ENCODE results near the gene MAN2A2.

MAN2A2 gene

GRCh38 chr15:90948506-90948905 lies 45.4 kb downstream of the MAN2A2 start:
- H3K27ac ChIP-seq (ENCODE audit: low read length), result no peak overlapping the region
- no peak overlapping the region for H3K4me3 ChIP-seq (ENCODE audit: low read length in 2 of 2)
- H3K4me1 ChIP-seq (ENCODE audit: control insufficient read depth, insufficient read depth, low read length), result no peaks in the 10 kb centered on the region
- peaks cover 48 to 66% of the 10 kb centered on the region in 2 donors for H3K36me3 ChIP-seq (ENCODE audit: control insufficient read depth in 2 of 2, insufficient read depth in 2 of 2, low read length in 2 of 2)
- no peaks in the 10 kb centered on the region for H3K9me3 ChIP-seq (ENCODE audit: control insufficient read depth in 2 of 2, low read length in 2 of 2)
- no peaks in the 10 kb centered on the region for H3K27me3 ChIP-seq (ENCODE audit: control insufficient read depth in 1 of 2, insufficient read depth in 2 of 2, low read length in 2 of 2)
- no peak overlapping the region for H3K9ac ChIP-seq (ENCODE audit: low read length in 2 of 2)

DNA sequence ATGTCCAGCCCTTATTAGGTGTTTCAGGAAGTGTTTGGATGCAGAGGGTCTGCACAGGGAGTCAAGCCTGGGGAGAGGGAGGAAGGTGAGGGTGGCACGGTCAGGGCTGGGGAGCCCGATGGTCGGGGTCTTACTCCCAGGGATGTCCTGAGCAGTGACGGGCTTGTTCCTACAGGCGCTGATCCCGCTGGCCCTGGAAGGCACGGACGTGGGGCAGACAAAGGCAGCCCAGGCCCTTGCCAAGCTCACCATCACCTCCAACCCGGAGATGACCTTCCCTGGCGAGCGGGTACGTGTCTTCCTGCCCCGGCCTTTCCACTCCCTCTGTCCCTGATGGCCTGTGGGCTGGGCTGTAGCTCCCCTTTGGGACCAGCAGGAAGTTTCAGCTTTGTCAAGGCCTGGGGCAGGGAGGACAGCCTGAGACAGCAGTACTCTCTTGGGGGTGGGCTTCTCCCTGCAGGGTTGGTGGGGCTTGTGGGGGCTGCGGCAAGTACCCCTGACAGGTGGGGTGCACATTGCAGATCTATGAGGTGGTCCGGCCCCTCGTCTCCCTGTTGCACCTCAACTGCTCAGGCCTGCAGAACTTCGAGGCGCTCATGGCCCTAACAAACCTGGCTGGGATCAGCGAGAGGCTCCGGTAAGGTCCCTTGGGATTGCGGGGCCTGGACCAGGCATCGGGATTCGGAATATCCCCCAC lies 47.0 kb downstream of the MAN2A2 start:
- Histone ChIP-seq H3K9me3 (ENCODE audit: control insufficient read depth in 2 of 2, low read length in 2 of 2) (no peaks in the 10 kb centered on the region), H3K27ac (ENCODE audit: low read length) (no peak overlapping the region), H3K27me3 (ENCODE audit: control insufficient read depth in 1 of 2, insufficient read depth in 2 of 2, low read length in 2 of 2) (no peaks in the 10 kb centered on the region), H3K9ac (ENCODE audit: low read length in 2 of 2) (no peak overlapping the region), H3K36me3 (ENCODE audit: control insufficient read depth in 2 of 2, insufficient read depth in 2 of 2, low read length in 2 of 2) (peaks cover 42 to 56% of the 10 kb centered on the region in 2 donors), H3K4me3 (ENCODE audit: low read length in 2 of 2) (no peak overlapping the region), H3K4me1 (ENCODE audit: control insufficient read depth, insufficient read depth, low read length) (peaks cover 3% of the 10 kb centered on the region)

DNA sequence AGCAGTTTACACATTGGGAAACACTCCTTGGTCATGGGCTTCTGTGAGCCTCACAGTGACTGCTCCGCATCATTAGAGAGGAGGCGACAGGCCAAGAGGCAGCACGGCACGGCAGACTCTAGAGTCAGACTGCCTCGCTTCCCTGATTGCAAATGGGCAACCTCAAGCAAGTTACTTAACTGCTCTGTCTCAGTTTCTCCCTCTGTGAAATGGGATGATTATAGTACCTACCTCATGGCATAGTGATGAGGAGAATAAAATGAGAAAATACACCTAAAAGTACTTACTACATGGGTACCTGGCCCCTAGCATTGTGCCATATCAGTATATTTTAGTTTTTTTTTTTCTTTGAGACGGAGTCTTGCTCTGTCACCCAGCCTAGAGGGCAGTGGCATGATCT lies 47.6 kb downstream of the MAN2A2 start:
- no peak overlapping the region for H3K4me3 ChIP-seq (ENCODE audit: low read length in 2 of 2)
- H3K27me3 ChIP-seq (ENCODE audit: control insufficient read depth in 1 of 2, insufficient read depth in 2 of 2, low read length in 2 of 2), result no peaks in the 10 kb centered on the region
- peaks cover 42 to 56% of the 10 kb centered on the region in 2 donors for H3K36me3 ChIP-seq (ENCODE audit: control insufficient read depth in 2 of 2, insufficient read depth in 2 of 2, low read length in 2 of 2)
- peaks cover 4% of the 10 kb centered on the region for H3K4me1 ChIP-seq (ENCODE audit: control insufficient read depth, insufficient read depth, low read length)
- H3K27ac ChIP-seq (ENCODE audit: low read length), result no peak overlapping the region
- H3K9ac ChIP-seq (ENCODE audit: low read length in 2 of 2), result no peak overlapping the region
- H3K9me3 ChIP-seq (ENCODE audit: control insufficient read depth in 2 of 2, low read length in 2 of 2), result no peaks in the 10 kb centered on the region

DNA sequence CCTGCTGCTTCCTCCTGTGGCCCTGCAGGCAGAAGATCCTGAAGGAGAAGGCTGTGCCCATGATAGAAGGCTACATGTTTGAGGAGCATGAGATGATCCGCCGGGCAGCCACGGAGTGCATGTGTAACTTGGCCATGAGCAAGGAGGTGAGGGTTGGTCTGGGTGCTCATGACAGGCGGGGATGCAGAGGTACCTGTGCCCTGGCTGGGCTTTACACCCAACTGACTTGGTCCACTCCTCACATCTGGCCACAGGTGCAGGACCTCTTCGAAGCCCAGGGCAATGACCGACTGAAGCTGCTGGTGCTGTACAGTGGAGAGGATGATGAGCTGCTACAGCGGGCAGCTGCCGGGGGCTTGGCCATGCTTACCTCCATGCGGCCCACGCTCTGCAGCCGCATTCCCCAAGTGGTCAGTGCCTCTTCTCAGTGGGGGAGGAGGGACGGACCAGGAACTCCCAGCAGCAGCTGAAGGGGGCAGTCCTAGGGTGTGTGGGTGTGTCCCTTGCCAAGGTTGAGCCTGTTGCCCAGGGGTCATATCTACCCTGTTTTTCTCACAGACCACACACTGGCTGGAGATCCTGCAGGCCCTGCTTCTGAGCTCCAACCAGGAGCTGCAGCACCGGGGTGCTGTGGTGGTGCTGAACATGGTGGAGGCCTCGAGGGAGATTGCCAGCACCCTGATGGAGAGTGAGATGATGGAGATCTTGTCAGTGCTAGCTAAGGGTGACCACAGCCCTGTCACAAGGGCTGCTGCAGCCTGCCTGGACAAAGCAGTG lies 50.0 kb downstream of the MAN2A2 start:
- H3K4me1 ChIP-seq (ENCODE audit: control insufficient read depth, insufficient read depth, low read length), result peaks cover 22% of the 10 kb centered on the region
- H3K4me3 ChIP-seq (ENCODE audit: low read length in 2 of 2), result no peak overlapping the region
- no peaks in the 10 kb centered on the region for H3K9me3 ChIP-seq (ENCODE audit: control insufficient read depth in 2 of 2, low read length in 2 of 2)
- peaks cover 32 to 43% of the 10 kb centered on the region in 2 donors for H3K36me3 ChIP-seq (ENCODE audit: control insufficient read depth in 2 of 2, insufficient read depth in 2 of 2, low read length in 2 of 2)
- H3K27me3 ChIP-seq (ENCODE audit: control insufficient read depth in 1 of 2, insufficient read depth in 2 of 2, low read length in 2 of 2), result no peaks in the 10 kb centered on the region
- no peak overlapping the region for H3K27ac ChIP-seq (ENCODE audit: low read length)
- H3K9ac ChIP-seq (ENCODE audit: low read length in 2 of 2), result no peak overlapping the region

DNA sequence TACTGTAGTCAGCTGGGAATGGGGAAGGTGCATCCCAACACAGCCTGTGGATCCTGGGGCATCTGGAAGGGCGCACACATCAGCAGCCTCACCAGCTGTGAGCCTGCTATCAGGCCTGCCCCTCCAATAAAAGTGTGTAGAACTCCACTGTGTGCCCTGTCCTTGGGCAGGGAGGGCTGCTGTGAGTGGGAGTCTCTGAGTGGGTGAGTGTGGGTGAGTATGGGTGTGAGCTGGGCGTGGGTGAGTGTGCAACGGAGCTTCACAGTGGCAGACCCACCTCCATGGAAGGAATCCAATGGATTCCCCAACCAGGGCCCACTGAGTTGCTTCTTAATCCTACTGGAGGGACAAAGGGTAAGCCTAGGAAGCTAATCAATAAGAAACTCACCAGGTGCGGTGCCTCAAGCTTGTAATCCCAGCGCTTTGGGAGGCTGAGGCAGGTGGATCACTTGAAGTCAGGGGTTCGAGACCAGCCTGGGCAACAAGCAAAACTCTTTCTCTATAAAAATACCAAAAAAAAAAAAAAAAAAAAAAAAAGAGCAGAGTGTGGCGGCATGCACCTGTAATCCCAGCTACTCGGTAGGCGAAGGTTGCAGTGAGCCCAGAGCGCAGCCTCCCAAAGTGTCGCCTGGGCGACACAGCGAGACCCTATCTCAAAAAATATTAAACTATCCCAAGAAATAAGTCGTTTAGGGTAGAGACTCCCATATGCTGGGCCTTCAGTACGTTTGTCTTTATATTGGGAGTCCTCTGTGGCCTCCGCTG lies 51.0 kb downstream of the MAN2A2 start:
- H3K36me3 ChIP-seq (ENCODE audit: control insufficient read depth in 2 of 2, insufficient read depth in 2 of 2, low read length in 2 of 2), result peaks cover 27 to 37% of the 10 kb centered on the region in 2 donors
- H3K9me3 ChIP-seq (ENCODE audit: control insufficient read depth in 2 of 2, low read length in 2 of 2), result no peaks in the 10 kb centered on the region
- peak overlapping the region; percentile 90 for H3K27ac ChIP-seq (ENCODE audit: low read length)
- peak overlapping the region; percentile 89 to 92 for H3K4me3 ChIP-seq (ENCODE audit: low read length in 2 of 2)
- H3K4me1 ChIP-seq (ENCODE audit: control insufficient read depth, insufficient read depth, low read length), result peaks cover 30% of the 10 kb centered on the region
- peak overlapping the region in 1 of 2 donors; percentile 94 for H3K9ac ChIP-seq (ENCODE audit: low read length in 2 of 2)
- H3K27me3 ChIP-seq (ENCODE audit: control insufficient read depth in 1 of 2, insufficient read depth in 2 of 2, low read length in 2 of 2), result no peaks in the 10 kb centered on the region

DNA sequence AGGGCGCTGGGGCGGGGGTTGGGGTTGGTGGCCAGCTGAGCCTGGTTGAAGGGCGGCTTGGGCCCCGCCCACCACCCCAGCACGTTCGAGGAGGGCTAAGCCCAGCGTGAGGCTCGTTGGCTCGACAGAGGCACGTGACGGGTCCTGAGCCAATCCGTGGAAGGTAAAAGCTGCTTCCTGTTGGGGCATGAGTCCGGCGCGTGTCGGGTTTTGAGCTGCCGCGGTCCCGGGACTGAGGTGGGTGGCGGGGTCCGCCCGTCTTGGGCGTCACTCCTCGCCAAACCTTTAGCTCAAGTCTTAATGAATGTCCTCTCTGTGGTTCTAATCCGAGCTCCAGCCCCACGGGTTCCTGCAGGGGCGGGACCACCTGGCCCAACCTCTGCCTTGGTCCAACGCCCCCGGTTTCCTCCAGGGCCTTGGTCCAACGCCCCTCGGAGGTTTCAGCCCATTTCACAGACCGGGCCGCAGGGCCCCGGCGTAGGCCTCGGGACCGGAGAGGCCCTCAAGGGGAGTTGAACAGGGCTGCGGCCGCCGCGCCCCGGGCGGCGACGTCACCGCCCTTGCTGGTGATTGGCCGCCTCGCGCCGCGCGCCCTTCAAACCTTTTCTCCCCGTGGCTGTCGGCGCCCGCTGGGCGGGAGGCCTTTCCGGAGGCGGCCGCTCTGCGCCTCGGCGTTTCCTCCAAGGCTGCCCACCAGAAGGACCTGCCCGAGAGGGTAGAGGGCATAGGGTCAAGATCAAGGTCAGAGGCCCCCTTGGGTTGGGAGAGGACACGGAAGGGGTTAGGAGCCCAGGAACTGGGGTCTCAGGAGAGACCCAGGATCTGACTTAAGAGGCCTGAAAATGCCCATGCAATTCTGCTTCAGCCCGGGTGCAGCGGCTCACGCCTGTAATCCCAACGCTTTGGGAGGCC lies 51.9 kb downstream of the MAN2A2 start, which contains the start of gene RCCD1:
RCCD1 (plus strand) TSS at position 173 of the 912 bp plus-strand sequence. CDS start 1,851 bp downstream, outside the sequence.
- Histone ChIP-seq H3K27ac (ENCODE audit: low read length) (peak within 1 kb of the TSS; percentile 90), H3K36me3 (ENCODE audit: control insufficient read depth in 2 of 2, insufficient read depth in 2 of 2, low read length in 2 of 2) (peaks cover 22 to 29% of the 10 kb centered on the region in 2 donors), H3K4me3 (ENCODE audit: low read length in 2 of 2) (peak within 1 kb of the TSS; percentile 89 to 92), H3K4me1 (ENCODE audit: control insufficient read depth, insufficient read depth, low read length) (peaks cover 38% of the 10 kb centered on the region), H3K9ac (ENCODE audit: low read length in 2 of 2) (peak within 1 kb of the TSS; percentile 93 to 94), H3K27me3 (ENCODE audit: control insufficient read depth in 1 of 2, insufficient read depth in 2 of 2, low read length in 2 of 2) (no peaks in the 10 kb centered on the region), H3K9me3 (ENCODE audit: control insufficient read depth in 2 of 2, low read length in 2 of 2) (no peaks in the 10 kb centered on the region)

DNA sequence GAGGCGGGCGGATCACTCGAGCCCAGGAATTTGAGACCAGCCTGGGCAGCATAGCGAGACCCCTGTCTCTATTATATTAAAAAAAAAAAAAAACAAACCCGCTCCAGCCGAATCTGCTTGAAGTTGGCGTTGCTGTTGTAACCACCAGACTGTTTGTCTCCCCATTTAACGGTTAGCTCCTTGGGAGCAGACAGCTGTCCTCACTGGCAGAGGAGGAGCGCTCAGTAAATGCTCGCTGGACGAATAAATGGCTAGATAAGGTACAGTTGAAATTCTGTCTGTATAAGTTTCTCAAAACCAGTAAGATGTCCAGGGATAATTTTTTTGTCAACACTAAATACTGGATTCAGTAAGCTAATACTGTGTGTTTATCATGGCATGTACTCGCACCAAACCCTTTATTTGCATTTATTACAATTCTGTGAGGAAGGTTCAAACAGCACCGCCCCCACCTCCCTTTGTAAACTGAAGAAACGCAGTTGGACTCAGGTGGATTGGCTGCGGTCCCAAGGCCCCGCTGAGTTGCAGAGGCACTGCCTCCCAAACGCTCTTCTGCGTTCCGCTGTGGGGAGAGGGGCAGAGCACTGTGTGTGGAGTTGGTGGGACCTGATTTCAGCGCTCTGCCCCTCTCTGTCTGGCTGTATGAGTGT lies 52.6 kb downstream of the MAN2A2 start:
- Histone ChIP-seq H3K36me3 (ENCODE audit: control insufficient read depth in 2 of 2, insufficient read depth in 2 of 2, low read length in 2 of 2) (peaks cover 14 to 22% of the 10 kb centered on the region in 2 donors), H3K9ac (ENCODE audit: low read length in 2 of 2) (peak overlapping the region in 1 of 2 donors; percentile 75), H3K27ac (ENCODE audit: low read length) (no peak overlapping the region), H3K9me3 (ENCODE audit: control insufficient read depth in 2 of 2, low read length in 2 of 2) (no peaks in the 10 kb centered on the region), H3K4me3 (ENCODE audit: low read length in 2 of 2) (peak overlapping the region in 1 of 2 donors; percentile 92), H3K4me1 (ENCODE audit: control insufficient read depth, insufficient read depth, low read length) (peaks cover 46% of the 10 kb centered on the region), H3K27me3 (ENCODE audit: control insufficient read depth in 1 of 2, insufficient read depth in 2 of 2, low read length in 2 of 2) (no peaks in the 10 kb centered on the region)

DNA sequence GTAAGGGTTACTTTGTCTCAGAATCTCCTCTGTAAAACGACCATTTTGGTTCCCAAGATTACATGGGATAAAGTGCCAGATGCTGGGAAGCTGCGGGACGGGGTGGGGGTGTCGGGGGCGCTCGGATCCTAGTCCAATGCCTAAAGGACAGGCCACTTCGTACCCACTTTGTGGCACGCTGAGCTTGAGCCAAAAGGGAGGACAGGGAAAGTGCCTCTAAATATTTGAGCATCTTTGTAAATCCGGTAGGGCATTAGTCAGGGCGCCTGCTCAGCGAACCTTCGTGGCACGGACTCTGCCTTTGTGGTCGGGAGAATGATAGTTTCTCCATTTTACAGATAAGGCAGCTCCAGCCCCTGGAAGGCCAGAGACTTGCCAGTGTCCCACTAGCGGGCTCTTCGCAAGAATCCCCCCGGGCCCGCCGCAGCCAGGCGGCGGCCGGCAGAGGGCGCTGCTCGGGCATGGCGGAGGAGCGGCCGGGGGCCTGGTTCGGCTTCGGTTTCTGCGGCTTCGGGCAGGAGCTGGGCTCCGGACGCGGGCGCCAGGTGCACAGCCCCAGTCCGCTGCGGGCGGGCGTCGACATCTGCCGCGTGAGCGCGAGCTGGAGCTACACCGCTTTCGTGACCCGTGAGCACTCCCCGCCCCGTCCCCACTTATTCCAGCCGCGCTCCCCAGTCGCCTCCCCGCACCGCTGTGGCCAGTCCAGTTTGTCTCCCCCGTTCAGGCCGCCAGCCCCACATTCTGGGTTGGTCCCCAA lies 53.4 kb downstream of the MAN2A2 start:
- Histone ChIP-seq H3K9me3 (ENCODE audit: control insufficient read depth in 2 of 2, low read length in 2 of 2) (no peaks in the 10 kb centered on the region), H3K4me1 (ENCODE audit: control insufficient read depth, insufficient read depth, low read length) (peaks cover 52% of the 10 kb centered on the region), H3K36me3 (ENCODE audit: control insufficient read depth in 2 of 2, insufficient read depth in 2 of 2, low read length in 2 of 2) (peaks cover 18 to 25% of the 10 kb centered on the region in 2 donors), H3K27me3 (ENCODE audit: control insufficient read depth in 1 of 2, insufficient read depth in 2 of 2, low read length in 2 of 2) (no peaks in the 10 kb centered on the region), H3K27ac (ENCODE audit: low read length) (peak overlapping the region; percentile 37), H3K4me3 (ENCODE audit: low read length in 2 of 2) (peak overlapping the region; percentile 64 to 80), H3K9ac (ENCODE audit: low read length in 2 of 2) (peak overlapping the region; percentile 62 to 75)

All from stomach smooth muscle (tissue), 2 donors.